Stomach smooth muscle (tissue), 2 donors: ENCODE data around the gene SLC30A7.
"Not testable (repeated sequence)": the region's sequence is repeated elsewhere in the genome, so short reads cannot be mapped to it uniquely, and the experiment has no call there.

ENCODE experiments used
- H3K27ac ChIP-seq: one replicate; pipeline ENCODE4 v1.7.0; 2013; ENCODE audit warnings: mild to moderate bottlenecking, low read length, inconsistent platforms
- H3K27me3 ChIP-seq, 2 donors: one replicate each; pipeline ENCODE4 v1.7.0; 2013; ENCODE audit warnings: low read length in 2 of 2; ENCODE audit not compliant: insufficient read depth in 2 of 2, control insufficient read depth in 1 of 2
- H3K36me3 ChIP-seq, 2 donors: one replicate each; pipeline ENCODE4 v1.7.0; 2013; ENCODE audit warnings: low read length in 2 of 2; ENCODE audit not compliant: control insufficient read depth in 2 of 2, insufficient read depth in 2 of 2
- H3K4me1 ChIP-seq: one replicate; pipeline ENCODE4 v1.7.0; 2013; ENCODE audit warnings: low read length; ENCODE audit not compliant: control insufficient read depth, insufficient read depth
- H3K4me3 ChIP-seq, 2 donors: one replicate each; pipeline ENCODE4 v1.7.0; 2013; ENCODE audit warnings: low read length in 2 of 2
- H3K9ac ChIP-seq, 2 donors: one replicate each; pipeline ENCODE4 v1.7.0; 2013; ENCODE audit warnings: low read length in 2 of 2, mild to moderate bottlenecking in 1 of 2
- H3K9me3 ChIP-seq, 2 donors: one replicate each; pipeline ENCODE4 v1.7.0; 2013; ENCODE audit warnings: low read length in 2 of 2; ENCODE audit not compliant: control insufficient read depth in 2 of 2
- donor health status: healthy.
- donor health status: Pancreatic carcinoma.

SLC30A7 gene

GRCh38 chr1:100868364-100868995, 27.4 kb upstream of the SLC30A7 start:
- Histone ChIP-seq H3K4me3 (no peak overlapping the region), H3K9me3 (no peaks in the 10 kb centered on the region), H3K4me1 (no peaks in the 10 kb centered on the region), H3K9ac (no peak overlapping the region), H3K36me3 (no peaks in the 10 kb centered on the region), H3K27me3 (no peaks in the 10 kb centered on the region), H3K27ac (no peak overlapping the region)

GRCh38 chr1:100869996-100870395, 25.9 kb upstream of the SLC30A7 start:
- H3K27me3 ChIP-seq: no peaks in the 10 kb centered on the region
- no peaks in the 10 kb centered on the region for H3K4me1 ChIP-seq
- no peak overlapping the region for H3K9ac ChIP-seq
- H3K4me3 ChIP-seq: no peak overlapping the region
- no peaks in the 10 kb centered on the region for H3K9me3 ChIP-seq
- no peak overlapping the region for H3K27ac ChIP-seq
- H3K36me3 ChIP-seq: no peaks in the 10 kb centered on the region

- Histone ChIP-seq H3K9ac (no peak overlapping the region), H3K4me1 (no peaks in the 10 kb centered on the region), H3K27me3 (no peaks in the 10 kb centered on the region), H3K9me3 (no peaks in the 10 kb centered on the region), H3K4me3 (no peak overlapping the region), H3K36me3 (peaks cover 0 to 4% of the 10 kb centered on the region in 2 donors), H3K27ac (no peak overlapping the region)
These were observed 21.5 kb upstream of the SLC30A7 start for GRCh38 chr1:100874433-100874832.

DNA sequence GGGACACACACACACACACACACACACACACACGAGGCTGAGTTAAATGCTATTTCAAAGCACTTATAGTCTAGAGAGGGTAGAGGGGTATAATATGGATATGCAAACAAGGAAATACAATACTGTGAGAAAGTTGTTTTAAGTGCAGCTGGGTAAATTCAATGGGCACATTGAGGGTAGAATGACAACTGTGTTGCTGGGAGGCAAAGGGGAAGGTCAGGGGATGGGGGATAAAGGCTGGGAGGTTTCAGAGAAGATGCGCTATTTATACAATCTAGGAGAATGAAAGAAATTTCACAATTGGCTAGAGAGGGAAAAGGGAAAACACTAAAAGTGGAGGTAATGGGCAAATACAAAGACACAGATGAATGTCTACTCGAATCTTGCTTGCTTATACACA, 20.7 kb upstream of the SLC30A7 start:
- H3K27me3 ChIP-seq: no peaks in the 10 kb centered on the region
- H3K9ac ChIP-seq: no peak overlapping the region
- no peaks in the 10 kb centered on the region for H3K9me3 ChIP-seq
- no peaks in the 10 kb centered on the region for H3K4me1 ChIP-seq
- H3K27ac ChIP-seq: no peak overlapping the region
- no peak overlapping the region for H3K4me3 ChIP-seq
- H3K36me3 ChIP-seq: peaks cover 0 to 4% of the 10 kb centered on the region in 2 donors

- no peak overlapping the region for H3K9ac ChIP-seq
- H3K4me3 ChIP-seq: no peak overlapping the region
- no peak overlapping the region for H3K27ac ChIP-seq
- no peaks in the 10 kb centered on the region for H3K4me1 ChIP-seq
- no peaks in the 10 kb centered on the region for H3K9me3 ChIP-seq
- peaks cover 0 to 4% of the 10 kb centered on the region in 2 donors for H3K36me3 ChIP-seq
- H3K27me3 ChIP-seq: no peaks in the 10 kb centered on the region
These were observed 19.6 kb upstream of the SLC30A7 start for GRCh38 chr1:100876291-100876690.

GRCh38 chr1:100879422-100879821, 16.5 kb upstream of the SLC30A7 start:
- Histone ChIP-seq H3K4me3 (no peak overlapping the region), H3K36me3 (peaks cover 0 to 4% of the 10 kb centered on the region in 2 donors), H3K9me3 (no peaks in the 10 kb centered on the region), H3K9ac (no peak overlapping the region), H3K27me3 (no peaks in the 10 kb centered on the region), H3K4me1 (no peaks in the 10 kb centered on the region), H3K27ac (no peak overlapping the region)

GRCh38 chr1:100881687-100882086, 14.2 kb upstream of the SLC30A7 start:
- no peak overlapping the region for H3K4me3 ChIP-seq
- H3K36me3 ChIP-seq: peaks cover 0 to 4% of the 10 kb centered on the region in 2 donors
- no peaks in the 10 kb centered on the region for H3K4me1 ChIP-seq
- no peak overlapping the region for H3K27ac ChIP-seq
- no peak overlapping the region for H3K9ac ChIP-seq
- H3K27me3 ChIP-seq: no peaks in the 10 kb centered on the region
- no peaks in the 10 kb centered on the region for H3K9me3 ChIP-seq

DNA sequence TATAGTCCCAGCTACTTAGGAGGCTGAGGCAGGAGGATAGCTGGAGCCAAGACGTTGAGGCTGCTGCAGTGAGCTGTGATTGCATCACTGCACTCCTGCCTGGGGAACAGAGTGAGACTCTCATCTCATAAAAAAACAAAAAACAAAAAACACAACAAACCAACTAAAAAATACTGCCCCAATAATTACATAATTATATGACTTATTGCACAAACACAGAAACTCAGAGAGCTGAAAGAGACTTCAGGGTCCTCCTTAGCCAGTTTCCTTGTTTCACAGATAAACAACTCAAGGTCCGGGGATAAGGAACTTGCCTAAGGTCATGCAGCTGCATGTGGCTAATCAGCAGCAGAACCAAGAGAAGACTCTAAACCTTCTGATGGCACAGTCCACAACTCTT, 13.2 kb upstream of the SLC30A7 start:
- no peak overlapping the region for H3K27ac ChIP-seq
- no peak overlapping the region for H3K4me3 ChIP-seq
- no peaks in the 10 kb centered on the region for H3K36me3 ChIP-seq
- H3K4me1 ChIP-seq: no peaks in the 10 kb centered on the region
- H3K9ac ChIP-seq: no peak overlapping the region
- no peaks in the 10 kb centered on the region for H3K9me3 ChIP-seq
- H3K27me3 ChIP-seq: no peaks in the 10 kb centered on the region

- H3K9ac ChIP-seq: no peak overlapping the region
- no peaks in the 10 kb centered on the region for H3K36me3 ChIP-seq
- no peaks in the 10 kb centered on the region for H3K4me1 ChIP-seq
- no peak overlapping the region for H3K27ac ChIP-seq
- no peaks in the 10 kb centered on the region for H3K27me3 ChIP-seq
- no peak overlapping the region for H3K4me3 ChIP-seq
- H3K9me3 ChIP-seq: no peaks in the 10 kb centered on the region
These were observed 11.9 kb upstream of the SLC30A7 start for GRCh38 chr1:100883963-100884362.

DNA sequence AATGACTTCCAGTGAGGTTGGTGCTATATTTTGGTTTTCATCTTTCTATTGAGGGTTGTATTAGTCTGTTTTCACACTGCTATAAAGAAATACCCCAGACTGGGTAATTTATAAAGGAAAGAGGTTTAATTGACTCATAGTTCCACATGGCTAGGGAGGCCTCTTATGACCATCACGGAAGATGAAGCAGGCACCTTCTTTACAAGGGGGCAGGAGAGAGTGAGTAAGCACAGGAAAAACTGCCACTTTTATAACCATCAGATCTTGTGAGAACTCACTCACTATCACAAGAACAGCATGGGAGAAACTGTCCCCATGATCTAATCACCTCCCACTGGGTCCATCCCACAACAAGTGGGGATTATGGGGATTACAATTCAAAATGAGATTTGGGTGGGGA, 6.9 kb upstream of the SLC30A7 start:
- not testable (repeated sequence) for H3K27ac ChIP-seq, H3K36me3 ChIP-seq, H3K9ac ChIP-seq, H3K4me1 ChIP-seq, H3K27me3 ChIP-seq, H3K9me3 ChIP-seq, H3K4me3 ChIP-seq

DNA sequence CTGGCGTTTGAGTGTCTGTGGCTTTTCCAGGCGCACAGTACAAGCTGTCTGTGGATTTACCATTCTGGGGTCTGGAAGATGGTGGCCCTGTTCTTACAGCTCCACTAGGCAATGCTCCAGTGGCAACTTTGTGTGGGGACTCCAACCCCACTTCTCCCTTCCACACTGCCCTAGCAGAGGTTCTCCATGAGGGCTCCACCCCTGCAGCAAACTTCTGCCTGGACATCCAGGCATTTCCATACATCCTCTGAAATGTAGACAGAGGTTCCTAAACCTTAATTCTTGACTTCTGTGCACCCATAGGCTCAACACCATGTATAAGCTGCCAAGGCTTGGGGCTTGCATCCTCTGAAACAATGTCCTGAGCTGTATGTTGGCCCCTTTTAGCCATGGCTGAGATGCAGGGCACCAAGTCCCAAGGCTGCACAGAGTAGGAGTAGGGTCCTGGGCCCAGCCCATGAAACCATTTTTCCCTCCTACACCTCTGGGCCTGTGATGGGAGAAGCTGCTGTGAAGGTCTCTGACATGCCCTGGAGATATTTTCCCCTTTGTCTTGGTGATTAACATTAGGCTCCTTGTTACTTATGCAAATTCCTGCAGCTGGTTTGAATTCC, 5.9 kb upstream of the SLC30A7 start:
- not testable (repeated sequence) for H3K36me3 ChIP-seq, H3K9ac ChIP-seq, H3K27ac ChIP-seq, H3K9me3 ChIP-seq, H3K4me1 ChIP-seq, H3K27me3 ChIP-seq, H3K4me3 ChIP-seq
